Mucosa of descending colon (tissue), 3 donors: Measurements from ENCODE around the gene GPR162. TPM values are rescaled to one million over a fixed set of nuclear protein-coding genes. Genes with fewer than 3 reads are reported as not detected.
A peak's percentile ranks its signal among the peaks of the same experiment; 100 is the strongest.

Experiments
- ATAC-seq: fragments of 200-7000 bp; cut with Tn5 transposase; one replicate; pipeline ENCODE4 v1.9.1; 2020; ENCODE audit warnings: mild to moderate bottlenecking, moderate library complexity
- DNase-seq, 3 donors: peaks; one replicate each; pipeline ENCODE4 v3.0.0-alpha.2; 2020
- H3K36me3 ChIP-seq: fragments of 200-600 bp; one replicate; pipeline ENCODE4 v1.8.0; 2021; ENCODE audit warnings: low read depth, mild to moderate bottlenecking
- H3K4me1 ChIP-seq: fragments of 200-600 bp; one replicate; pipeline ENCODE4 v1.8.0; 2021; ENCODE audit warnings: low read depth, mild to moderate bottlenecking
- H3K4me3 ChIP-seq: fragments of 200-600 bp; one replicate; pipeline ENCODE4 v1.8.0; 2021; ENCODE audit warnings: mild to moderate bottlenecking
- H3K9me3 ChIP-seq: fragments of 200-600 bp; one replicate; pipeline ENCODE4 v1.8.0; 2021; ENCODE audit warnings: mild to moderate bottlenecking
- CTCF ChIP-seq: fragments of 200-600 bp; IDR thresholded peaks from one replicate; pipeline ENCODE4 v1.8.0; 2022; ENCODE audit warnings: antibody characterized with exemption, mild to moderate bottlenecking
- intact Hi-C, 2 donors: fragments of 100-400 bp; cut with DNase I in 1 of 2; cut with micrococcal nuclease in 1 of 2; formaldehyde crosslinking; loops; one replicate each; pipeline versions ENCODE4 v1.11.0 to v1.11.1; 2022; cut with DNase I, micrococcal nuclease
- total RNA-seq, 3 donors: library from RNA; stranded (reverse); fragmentation: NEBNext Ultra II Directional in 2 of 3; extraction: Animal tissue kit (Norgen Biotek cat#: 25700) in 2 of 3; gene quantifications; one replicate each; pipeline versions ENCODE4 v1.2.1 to v1.2.4, GENCODE V29; 2021 to 2023
- donor health status: DM: no; HTN: no; CAD: no; lungs with moderate emphysema.
- donor health status: DM: no; HTN: no; CAD: no.
- donor health status: DM: no; HTN: yes; CAD: no.

GPR162 gene
- total RNA-seq, 3 donors from 2014 or later = 1.7 to 18.6 (median 3.1) TPM

GRCh38 chr12:6774499-6775062 is 47.0 kb upstream of the GPR162 start:
- H3K9me3 ChIP-seq = no peaks in the 10 kb centered on the region
- H3K36me3 ChIP-seq = no peaks in the 10 kb centered on the region
- no peak for TF ChIP-seq CTCF
- intact Hi-C loops = no loop called here
- H3K4me3 ChIP-seq = no peak overlapping the region
- ATAC-seq (peak; percentile 1), DNase-seq (no peak)
- peaks cover 23% of the 10 kb centered on the region for H3K4me1 ChIP-seq

GRCh38 chr12:6775185-6776174 is 46.1 kb upstream of the GPR162 start:
- intact Hi-C loops = no loop called here
- Histone ChIP-seq H3K4me3 (no peak overlapping the region), H3K4me1 (peaks cover 23% of the 10 kb centered on the region)

GRCh38 chr12:6777386-6777785 is 44.2 kb upstream of the GPR162 start:
- ATAC-seq = no peak
- no peak for DNase-seq
- Histone ChIP-seq H3K4me3 (no peak overlapping the region), H3K9me3 (no peaks in the 10 kb centered on the region), H3K4me1 (peaks cover 23% of the 10 kb centered on the region), H3K36me3 (no peaks in the 10 kb centered on the region)
- intact Hi-C loops = no loop called here
- TF ChIP-seq CTCF = no peak

More at GRCh38 chr12:6775185-6776174, 46.1 kb upstream of the GPR162 start:
- Histone ChIP-seq H3K36me3 (no peaks in the 10 kb centered on the region), H3K9me3 (no peaks in the 10 kb centered on the region)
- DNase-seq (no peak), ATAC-seq (peak; percentile 20)
- TF ChIP-seq CTCF = no peak

GRCh38 chr12:6778217-6778573 is 43.4 kb upstream of the GPR162 start:
- H3K4me1 ChIP-seq = peaks cover 23% of the 10 kb centered on the region
- no peak for TF ChIP-seq CTCF
- H3K36me3 ChIP-seq = no peaks in the 10 kb centered on the region
- no peak overlapping the region for H3K4me3 ChIP-seq
- no peaks in the 10 kb centered on the region for H3K9me3 ChIP-seq
- DNase-seq (no peak), ATAC-seq (no peak)
- intact Hi-C loops = no loop called here

- Histone ChIP-seq H3K4me1 (peaks cover 23% of the 10 kb centered on the region), H3K4me3 (no peak overlapping the region), H3K36me3 (no peaks in the 10 kb centered on the region), H3K9me3 (no peaks in the 10 kb centered on the region)
- TF ChIP-seq CTCF = peak; percentile 90
- peak; percentile 93 to 98 (median 96) for DNase-seq
- intact Hi-C loops = no loop called here
- peak; percentile 97 for ATAC-seq
Measured at GRCh38 chr12:6778574-6779550, 42.8 kb upstream of the GPR162 start.
